Keratinocyte (primary cell): ENCODE measurements around the gene ALG11. TPM values are rescaled to one million over a fixed set of nuclear protein-coding genes. Genes with fewer than 3 reads are reported as not detected.

Experiments
- DNase-seq: peaks from one replicate; pipeline ENCODE4 v3.0.0-alpha.2; 2011; ENCODE audit warnings: low read depth, missing footprints, low spot score
- FAIRE-seq: peaks from 2 replicates; lab custom pipeline; 2011; peaks lifted over from hg19 to GRCh38; lab: Jason Lieb, UNC
- H2AFZ ChIP-seq: 2 replicates; pipeline ENCODE4 v1.6.0; 2012; ENCODE audit warnings: low read length, control low read depth, inconsistent platforms; ENCODE audit not compliant: control insufficient read depth
- H3K27ac ChIP-seq: 2 replicates; pipeline ENCODE4 v1.5.1; 2011; ENCODE audit warnings: low read length; ENCODE audit not compliant: control insufficient read depth, insufficient read depth
- H3K27me3 ChIP-seq: 3 replicates; pipeline ENCODE4 v1.6.0; 2011; ENCODE audit warnings: low read length; ENCODE audit not compliant: control insufficient read depth, insufficient read depth; ENCODE audit errors: extremely low read depth
- H3K36me3 ChIP-seq, 2 experiments: 2 replicates in 1 of 2; 3 replicates in 1 of 2; pipeline ENCODE4 v1.5.1; 2011; ENCODE audit warnings: low read length in 2 of 2, mild to moderate bottlenecking in 1 of 2; ENCODE audit not compliant: control insufficient read depth in 2 of 2, insufficient read depth in 2 of 2; ENCODE audit errors: extremely low read depth in 1 of 2
- H3K4me1 ChIP-seq: 3 replicates; pipeline ENCODE4 v1.5.1; 2011; ENCODE audit warnings: low read length; ENCODE audit not compliant: control insufficient read depth, insufficient read depth; ENCODE audit errors: extremely low read depth
- H3K4me2 ChIP-seq: 3 replicates; pipeline ENCODE4 v1.6.0; 2011; ENCODE audit warnings: low read depth, low read length; ENCODE audit not compliant: control insufficient read depth, insufficient read depth; ENCODE audit errors: extremely low read depth
- H3K4me3 ChIP-seq, 3 experiments: fragments of 200-600 bp in 1 of 3; sonication (generic) in 1 of 3; 2 replicates in 2 of 3; 3 replicates in 1 of 3; pipeline ENCODE4 v1.5.1; 2011 to 2016; ENCODE audit warnings: low read length in 3 of 3, mild to moderate bottlenecking in 3 of 3, control low read depth in 2 of 3, inconsistent platforms in 1 of 3, low read depth in 1 of 3, mixed read lengths in 1 of 3, mixed run types in 1 of 3, moderate library complexity in 1 of 3; ENCODE audit not compliant: control insufficient read depth in 2 of 3, insufficient read depth in 2 of 3; ENCODE audit errors: extremely low read depth in 1 of 3
- H3K79me2 ChIP-seq: 2 replicates; pipeline ENCODE4 v1.6.0; 2012; ENCODE audit warnings: low read length; ENCODE audit not compliant: control insufficient read depth, insufficient read depth
- H3K9ac ChIP-seq: 3 replicates; pipeline ENCODE4 v1.6.0; 2011; ENCODE audit warnings: low read length; ENCODE audit not compliant: control insufficient read depth, insufficient read depth; ENCODE audit errors: extremely low read depth
- H3K9me1 ChIP-seq: 3 replicates; pipeline ENCODE4 v1.6.0; 2011; ENCODE audit warnings: low read length; ENCODE audit not compliant: control insufficient read depth, insufficient read depth; ENCODE audit errors: extremely low read depth
- H3K9me3 ChIP-seq: 2 replicates; pipeline ENCODE4 v1.5.1; 2012; ENCODE audit warnings: low read depth, low read length; ENCODE audit not compliant: control insufficient read depth
- H4K20me1 ChIP-seq: 3 replicates; pipeline ENCODE4 v1.6.0; 2011; ENCODE audit warnings: low read length; ENCODE audit not compliant: control insufficient read depth, insufficient read depth; ENCODE audit errors: extremely low read depth
- EZH2 ChIP-seq: IDR thresholded peaks from one replicate; pipeline ENCODE4 v1.6.1; 2012; ENCODE audit warnings: inconsistent platforms, mild to moderate bottlenecking, low read length, moderate library complexity
- dilution Hi-C: fragments of 300-500 bp; cut with MboI; formaldehyde crosslinking; loops from one replicate; pipeline ENCODE4 v1.7.0; 2020; ENCODE audit warnings: low sequenced_read_pairs; ENCODE audit not compliant: extremely low pct_ligation_motif_present
- polyA plus RNA-seq, 5 experiments: library from polyadenylated mRNA; depleted of rRNA in 3 of 5; stranded (reverse) in 3 of 5; stranded (forward) in 1 of 5; unstranded in 1 of 5; fragments of >200 nt; gene quantifications; 1 replicate in 1 of 5; 2 replicates in 3 of 5; 3 replicates in 1 of 5; pipeline versions ENCODE4 v1.2.1 to v1.2.3, GENCODE V29; 2011 to 2012; ENCODE audit warnings: missing spikeins in 2 of 5, low read depth in 1 of 5, low replicate concordance in 1 of 5
- TF ChIP-seq, protein P1 (sequence below), 3 experiments: IDR thresholded peaks in 1 of 3; conservative IDR thresholded peaks in 1 of 3; optimal IDR thresholded peaks in 1 of 3; 2 replicates in 2 of 3; 3 replicates in 1 of 3; pipeline versions ENCODE3 to v1.5.1; 2011; ENCODE audit warnings: low read length in 3 of 3, mild to moderate bottlenecking in 3 of 3, moderate library complexity in 2 of 3, control low read depth in 1 of 3, inconsistent platforms in 1 of 3; ENCODE audit not compliant: insufficient read depth in 2 of 3; ENCODE audit errors: extremely low read depth in 1 of 3

ALG11 gene
- polyA plus RNA-seq, 1 donor (not counting 4 experiments of a cell fraction or from before 2014, with no cell fraction given), result 17.4 TPM

GRCh38 chr13:51976423-51976822, 35.8 kb upstream of the ALG11 start:
- dilution Hi-C loops, result no loop called here
- H3K27ac ChIP-seq, result no peak overlapping the region
- peaks cover 0 to 3% of the 10 kb centered on the region in 2 experiments for H3K36me3 ChIP-seq
- no peak overlapping the region for H3K9ac ChIP-seq
- no peaks in the 10 kb centered on the region for H3K9me1 ChIP-seq
- no peak for DNase-seq
- no peaks in the 10 kb centered on the region for H3K79me2 ChIP-seq
- H2AFZ ChIP-seq, result no peak overlapping the region
- no peaks in the 10 kb centered on the region for H4K20me1 ChIP-seq
- no peaks in the 10 kb centered on the region for H3K27me3 ChIP-seq
- no peak overlapping the region for H3K4me3 ChIP-seq
- no peak overlapping the region for H3K4me2 ChIP-seq
- H3K9me3 ChIP-seq, result no peaks in the 10 kb centered on the region
- TF ChIP-seq EZH2, result no peak
- TF ChIP-seq, protein P1, sequence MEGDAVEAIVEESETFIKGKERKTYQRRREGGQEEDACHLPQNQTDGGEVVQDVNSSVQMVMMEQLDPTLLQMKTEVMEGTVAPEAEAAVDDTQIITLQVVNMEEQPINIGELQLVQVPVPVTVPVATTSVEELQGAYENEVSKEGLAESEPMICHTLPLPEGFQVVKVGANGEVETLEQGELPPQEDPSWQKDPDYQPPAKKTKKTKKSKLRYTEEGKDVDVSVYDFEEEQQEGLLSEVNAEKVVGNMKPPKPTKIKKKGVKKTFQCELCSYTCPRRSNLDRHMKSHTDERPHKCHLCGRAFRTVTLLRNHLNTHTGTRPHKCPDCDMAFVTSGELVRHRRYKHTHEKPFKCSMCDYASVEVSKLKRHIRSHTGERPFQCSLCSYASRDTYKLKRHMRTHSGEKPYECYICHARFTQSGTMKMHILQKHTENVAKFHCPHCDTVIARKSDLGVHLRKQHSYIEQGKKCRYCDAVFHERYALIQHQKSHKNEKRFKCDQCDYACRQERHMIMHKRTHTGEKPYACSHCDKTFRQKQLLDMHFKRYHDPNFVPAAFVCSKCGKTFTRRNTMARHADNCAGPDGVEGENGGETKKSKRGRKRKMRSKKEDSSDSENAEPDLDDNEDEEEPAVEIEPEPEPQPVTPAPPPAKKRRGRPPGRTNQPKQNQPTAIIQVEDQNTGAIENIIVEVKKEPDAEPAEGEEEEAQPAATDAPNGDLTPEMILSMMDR (optimal IDR thresholded peaks at IDR 0.05 in 1 of 3, IDR thresholded peaks at IDR 0.05 in 1 of 3, conservative IDR thresholded peaks at IDR 0.05 in 1 of 3; ENCODE audit: extremely low read depth in 1 of 3, insufficient read depth in 2 of 3, low read length in 3 of 3), result no peak
- no peak for FAIRE-seq
- no peaks in the 10 kb centered on the region for H3K4me1 ChIP-seq

DNA sequence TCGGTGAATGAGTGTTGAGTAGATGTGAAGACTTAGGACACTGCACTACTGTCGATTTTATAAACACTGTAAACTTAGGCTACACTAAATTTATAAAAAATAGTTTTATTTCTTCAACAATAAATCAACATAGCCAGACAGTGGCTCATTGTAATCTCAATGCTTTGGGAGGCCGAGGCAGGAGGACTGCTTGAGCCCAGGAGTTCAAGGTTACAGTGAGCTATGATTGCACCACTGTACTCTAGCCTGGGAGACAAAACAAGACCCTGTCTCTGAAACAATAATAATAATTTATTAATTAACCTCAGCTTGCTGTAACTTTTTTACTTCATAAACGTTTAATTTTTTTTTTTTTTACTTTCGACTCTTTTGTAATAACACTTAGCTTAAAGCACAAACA, 35.3 kb upstream of the ALG11 start:
- Histone ChIP-seq H3K27ac (no peak overlapping the region), H3K27me3 (no peaks in the 10 kb centered on the region), H3K9me1 (no peaks in the 10 kb centered on the region), H2AFZ (no peak overlapping the region), H3K9ac (no peak overlapping the region), H3K4me2 (no peak overlapping the region), H3K79me2 (no peaks in the 10 kb centered on the region), H3K36me3 (peaks cover 0 to 3% of the 10 kb centered on the region in 2 experiments), H4K20me1 (no peaks in the 10 kb centered on the region), H3K4me1 (no peaks in the 10 kb centered on the region), H3K9me3 (no peaks in the 10 kb centered on the region), H3K4me3 (no peak overlapping the region)
- DNase-seq, result no peak
- TF ChIP-seq, protein P1 (optimal IDR thresholded peaks at IDR 0.05 in 1 of 3, IDR thresholded peaks at IDR 0.05 in 1 of 3, conservative IDR thresholded peaks at IDR 0.05 in 1 of 3; ENCODE audit: extremely low read depth in 1 of 3, insufficient read depth in 2 of 3, low read length in 3 of 3), result no peak
- TF ChIP-seq EZH2, result no peak
- FAIRE-seq, result no peak
- dilution Hi-C loops, result no loop called here
